HG03571 (cell line): ENCODE data around the gene MFNG.
"Not testable (repeated sequence)": the region's sequence is repeated elsewhere in the genome, so short reads cannot be mapped to it uniquely, and the experiment has no call there.

Source experiments
- ATAC-seq: cut with Tn5 transposase; IDR thresholded peaks from one replicate; pipeline ENCODE4 v1.9.1; 2021; ENCODE audit not compliant: unreplicated experiment

The MFNG gene

GRCh38 chr22:37476389-37477329 lies 9.5 kb downstream of the MFNG start:
- no peak for ATAC-seq

GRCh38 chr22:37474447-37475090 lies 11.6 kb downstream of the MFNG start:
- ATAC-seq: no peak

- ATAC-seq: no peak
These were observed 12.7 kb downstream of the MFNG start for GRCh38 chr22:37473437-37473946.

GRCh38 chr22:37472418-37473006 lies 13.7 kb downstream of the MFNG start:
- ATAC-seq: no peak

- ATAC-seq: no peak
These were observed 14.3 kb downstream of the MFNG start for GRCh38 chr22:37471727-37472417.

GRCh38 chr22:37470087-37470445 lies 16.1 kb downstream of the MFNG start:
- no peak for ATAC-seq

- ATAC-seq: no peak
These were observed 16.6 kb downstream of the MFNG start for GRCh38 chr22:37469416-37470086.

- not testable (repeated sequence) for ATAC-seq
These were observed 17.9 kb downstream of the MFNG start for GRCh38 chr22:37468201-37468695.

- no peak for ATAC-seq
These were observed 18.7 kb downstream of the MFNG start for GRCh38 chr22:37467391-37467955.

GRCh38 chr22:37464181-37464580 lies 22.0 kb downstream of the MFNG start:
- no peak for ATAC-seq

- no peak for ATAC-seq
These were observed 23.2 kb downstream of the MFNG start for GRCh38 chr22:37462983-37463382.

- ATAC-seq: no peak
These were observed 23.7 kb downstream of the MFNG start for GRCh38 chr22:37462436-37462835.

GRCh38 chr22:37461961-37462360 lies 24.2 kb downstream of the MFNG start:
- no peak for ATAC-seq

- no peak for ATAC-seq
These were observed 25.5 kb downstream of the MFNG start for GRCh38 chr22:37460684-37461083.

GRCh38 chr22:37459206-37459605 lies 27.0 kb downstream of the MFNG start:
- no peak for ATAC-seq

- no peak for ATAC-seq
These were observed 28.9 kb downstream of the MFNG start for GRCh38 chr22:37457093-37457893.

GRCh38 chr22:37456346-37456745 lies 29.8 kb downstream of the MFNG start:
- no peak for ATAC-seq

GRCh38 chr22:37455896-37456295 lies 30.3 kb downstream of the MFNG start:
- no peak for ATAC-seq
